IgD-negative memory B cell (primary cell): ENCODE measurements around the gene ZNF554. TPM values are rescaled to one million over a fixed set of nuclear protein-coding genes. Genes with fewer than 3 reads are reported as not detected.
A peak's percentile ranks its signal among the peaks of the same experiment; 100 is the strongest.

Experiments used
- H3K27ac Mint-ChIP-seq, 3 donors: one replicate each; pipeline ENCODE4 v1.8.0; 2020 to 2022; ENCODE audit warnings: mild to moderate bottlenecking in 3 of 3, mixed read lengths in 3 of 3, moderate library complexity in 1 of 3
- H3K27me3 Mint-ChIP-seq: one replicate; pipeline ENCODE4 v1.8.0; 2021; ENCODE audit warnings: mixed read lengths
- H3K36me3 Mint-ChIP-seq: one replicate; pipeline ENCODE4 v1.8.0; 2020; ENCODE audit warnings: mild to moderate bottlenecking, mixed read lengths
- H3K4me1 Mint-ChIP-seq, 3 donors: one replicate each; pipeline ENCODE4 v1.8.0; 2020 to 2022; ENCODE audit warnings: mixed read lengths in 3 of 3, mild to moderate bottlenecking in 1 of 3
- H3K4me3 Mint-ChIP-seq, 4 donors: one replicate each; pipeline ENCODE4 v1.8.0; 2020 to 2022; ENCODE audit warnings: mild to moderate bottlenecking in 4 of 4, mixed read lengths in 4 of 4, moderate library complexity in 3 of 4
- H3K9me3 Mint-ChIP-seq, 3 donors: one replicate each; pipeline ENCODE4 v1.8.0; 2020 to 2021; ENCODE audit warnings: mixed read lengths in 3 of 3, mild to moderate bottlenecking in 1 of 3
- polyA plus RNA-seq: library from polyadenylated mRNA; unstranded; fragments of 300-500 nt; fragmentation: Illumina TruSeq; gene quantifications from one replicate; pipeline ENCODE4 v1.2.3, GENCODE V29; 2021

Gene ZNF554
- polyA plus RNA-seq, 1 donor from 2014 or later, result 4.7 TPM

DNA sequence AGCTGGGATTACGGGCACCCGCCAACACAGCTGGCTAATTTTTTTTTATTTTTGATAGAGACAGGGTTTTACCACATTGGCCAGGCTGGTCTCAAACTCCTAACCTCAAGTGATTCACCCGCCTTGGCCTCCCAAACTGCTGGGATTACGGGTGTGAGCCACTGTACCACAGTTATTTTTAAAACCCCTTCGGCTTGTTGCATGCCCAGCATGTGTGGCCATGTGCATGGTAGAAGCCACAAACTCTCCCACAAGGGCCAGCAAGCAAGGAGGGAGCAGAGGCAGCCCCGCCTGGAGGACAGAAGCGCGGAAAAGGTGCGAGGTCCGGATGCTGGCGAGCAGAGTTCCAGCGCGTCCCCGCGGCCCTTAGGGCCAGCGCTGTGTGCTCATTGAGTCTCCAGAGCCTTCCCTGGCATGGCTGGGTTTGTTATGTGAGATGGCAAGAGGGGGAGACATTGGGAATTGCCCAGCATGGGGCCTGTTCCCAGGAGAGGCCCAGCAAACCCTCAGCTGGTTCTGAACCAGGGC is 21.4 kb upstream of the ZNF554 start:
- H3K27me3 Mint-ChIP-seq, result no peaks in the 10 kb centered on the region
- peaks cover 10% of the 10 kb centered on the region for H3K36me3 Mint-ChIP-seq
- no peak overlapping the region for H3K4me3 Mint-ChIP-seq
- peaks cover 0 to 2% (median 2%) of the 10 kb centered on the region in 3 donors for H3K4me1 Mint-ChIP-seq
- no peaks in the 10 kb centered on the region for H3K9me3 Mint-ChIP-seq
- H3K27ac Mint-ChIP-seq, result no peak overlapping the region

DNA sequence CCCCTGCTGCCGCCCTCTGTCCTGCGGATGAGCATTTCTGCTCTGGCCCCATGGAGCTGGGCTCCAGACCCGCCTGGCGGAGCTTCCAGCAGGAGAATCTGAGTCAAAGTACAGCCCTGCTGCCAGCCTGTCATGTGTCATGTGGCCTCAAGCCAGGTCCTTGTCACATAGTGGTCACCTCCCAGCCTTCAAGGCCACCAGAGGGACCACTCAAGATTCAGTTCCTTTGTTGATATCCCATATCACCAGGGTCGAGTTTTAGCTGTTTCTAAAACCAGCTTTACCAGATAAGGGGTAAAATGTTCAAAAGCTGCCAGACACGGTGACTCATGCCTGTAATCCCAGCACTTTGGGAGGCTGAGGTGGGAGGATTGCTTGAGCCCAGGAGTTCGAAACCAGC is 20.9 kb upstream of the ZNF554 start:
- Mint-ChIP-seq H3K4me1 (peaks cover 0 to 2% (median 2%) of the 10 kb centered on the region in 3 donors), H3K36me3 (peaks cover 8% of the 10 kb centered on the region), H3K27me3 (no peaks in the 10 kb centered on the region), H3K4me3 (no peak overlapping the region), H3K9me3 (no peaks in the 10 kb centered on the region), H3K27ac (no peak overlapping the region)

GRCh38 chr19:2799273-2800020 is 20.2 kb upstream of the ZNF554 start:
- H3K27ac Mint-ChIP-seq, result no peak overlapping the region
- no peaks in the 10 kb centered on the region for H3K27me3 Mint-ChIP-seq
- H3K36me3 Mint-ChIP-seq, result peaks cover 8% of the 10 kb centered on the region

GRCh38 chr19:2800506-2800905 is 19.2 kb upstream of the ZNF554 start:
- Mint-ChIP-seq H3K4me3 (no peak overlapping the region), H3K27ac (no peak overlapping the region), H3K9me3 (no peaks in the 10 kb centered on the region), H3K4me1 (peaks cover 0 to 2% (median 2%) of the 10 kb centered on the region in 3 donors), H3K27me3 (no peaks in the 10 kb centered on the region), H3K36me3 (peaks cover 8% of the 10 kb centered on the region)

More at GRCh38 chr19:2799273-2800020, 20.2 kb upstream of the ZNF554 start:
- H3K9me3 Mint-ChIP-seq, result no peaks in the 10 kb centered on the region
- H3K4me1 Mint-ChIP-seq, result peaks cover 0 to 2% (median 2%) of the 10 kb centered on the region in 3 donors
- no peak overlapping the region for H3K4me3 Mint-ChIP-seq

DNA sequence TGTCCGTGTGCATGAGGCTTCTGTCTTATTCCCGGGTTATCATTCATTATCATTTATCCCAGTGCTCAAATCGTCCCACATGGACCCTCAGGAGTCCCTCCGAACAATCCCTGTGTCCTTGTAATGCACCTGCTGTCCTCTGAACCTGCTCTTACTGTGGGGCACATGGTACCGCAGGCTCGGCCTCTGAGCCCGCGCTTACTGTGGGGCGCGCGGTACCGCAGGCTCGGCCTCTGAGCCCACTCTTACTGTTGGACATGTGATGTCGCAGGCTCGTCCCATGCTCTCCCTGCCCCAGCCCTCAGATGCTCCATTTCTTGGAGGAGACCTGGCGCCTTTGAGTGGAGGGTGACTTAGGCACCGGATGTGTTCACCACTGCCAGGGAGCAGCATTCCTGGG is 16.8 kb upstream of the ZNF554 start:
- H3K4me1 Mint-ChIP-seq, result peaks cover 0 to 2% (median 2%) of the 10 kb centered on the region in 3 donors
- no peaks in the 10 kb centered on the region for H3K9me3 Mint-ChIP-seq
- H3K27me3 Mint-ChIP-seq, result no peaks in the 10 kb centered on the region
- H3K4me3 Mint-ChIP-seq, result no peak overlapping the region
- no peak overlapping the region for H3K27ac Mint-ChIP-seq
- H3K36me3 Mint-ChIP-seq, result peaks cover 5% of the 10 kb centered on the region

DNA sequence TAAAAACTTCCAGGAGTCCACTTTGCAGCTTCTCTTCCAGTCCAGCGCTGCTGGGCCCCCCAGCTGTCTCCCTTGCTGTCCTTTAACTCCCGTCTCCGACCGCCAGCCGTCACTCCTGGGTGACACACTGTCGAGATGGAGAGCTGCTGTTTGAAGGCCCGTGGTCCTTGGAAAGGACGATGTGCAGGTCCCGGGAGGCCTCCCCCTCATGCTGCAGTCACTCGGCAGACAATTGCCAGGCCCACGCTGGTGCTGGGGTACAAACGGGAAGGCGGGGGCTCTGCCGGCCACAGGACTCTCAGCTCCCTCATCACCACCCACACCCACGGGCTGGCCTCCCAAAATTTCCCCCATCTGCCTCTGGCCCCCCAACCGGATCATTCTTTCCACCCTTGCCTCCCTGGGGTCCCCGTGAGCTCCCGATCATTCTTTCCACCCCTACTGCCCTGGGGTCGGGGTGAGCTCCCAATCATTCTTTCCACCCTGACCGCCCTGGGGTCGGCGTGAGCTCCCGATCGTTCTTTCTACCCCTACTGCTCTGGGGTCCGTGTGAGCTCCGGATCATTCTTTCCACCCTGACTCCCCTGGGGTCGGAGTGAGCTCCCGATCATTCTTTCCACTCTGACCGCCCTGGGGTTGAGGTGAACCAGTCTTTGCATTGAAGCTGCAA is 16.0 kb upstream of the ZNF554 start:
- no peaks in the 10 kb centered on the region for H3K9me3 Mint-ChIP-seq
- H3K4me1 Mint-ChIP-seq, result peaks cover 0 to 2% (median 2%) of the 10 kb centered on the region in 3 donors
- H3K36me3 Mint-ChIP-seq, result peaks cover 5% of the 10 kb centered on the region
- H3K27me3 Mint-ChIP-seq, result no peaks in the 10 kb centered on the region
- H3K27ac Mint-ChIP-seq, result no peak overlapping the region
- peak overlapping the region in 1 of 4 donors; percentile 57 for H3K4me3 Mint-ChIP-seq

GRCh38 chr19:2804156-2805004 is 15.3 kb upstream of the ZNF554 start:
- peaks cover 5% of the 10 kb centered on the region for H3K36me3 Mint-ChIP-seq
- no peaks in the 10 kb centered on the region for H3K9me3 Mint-ChIP-seq
- peaks cover 0 to 2% (median 2%) of the 10 kb centered on the region in 3 donors for H3K4me1 Mint-ChIP-seq
- peak overlapping the region in 1 of 4 donors; percentile 57 for H3K4me3 Mint-ChIP-seq
- H3K27ac Mint-ChIP-seq, result no peak overlapping the region
- no peaks in the 10 kb centered on the region for H3K27me3 Mint-ChIP-seq

DNA sequence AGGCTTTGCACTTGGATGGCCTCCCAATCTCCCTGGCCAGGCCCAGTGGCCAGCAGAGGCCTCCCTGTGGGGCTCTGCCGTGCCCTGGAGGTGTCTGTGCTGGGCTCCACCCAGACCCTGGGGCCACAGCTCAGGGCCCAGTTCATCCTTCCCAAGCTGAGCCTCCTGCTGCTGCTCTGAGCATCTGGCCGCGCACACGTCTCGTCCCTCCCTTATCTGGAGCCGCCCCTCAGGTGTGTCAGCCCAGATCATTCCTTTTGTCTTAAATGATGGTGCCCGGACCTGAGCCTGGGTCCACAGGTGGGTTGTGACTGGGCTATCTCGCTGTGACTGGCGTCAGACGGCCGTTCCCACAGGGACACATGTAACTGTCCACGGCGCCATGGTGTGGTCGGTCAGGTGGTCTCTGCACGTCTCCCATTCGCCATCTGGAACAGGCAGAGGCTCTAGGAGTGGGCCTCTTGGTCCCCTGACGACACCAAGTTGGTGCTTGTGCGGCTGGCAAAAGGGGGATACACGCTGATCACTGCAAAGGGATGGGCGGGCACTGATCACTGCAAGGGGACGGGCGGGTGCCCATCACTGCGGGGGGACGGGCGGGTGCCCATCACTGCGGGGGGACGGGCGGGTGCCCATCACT is 14.3 kb upstream of the ZNF554 start:
- Mint-ChIP-seq H3K27ac (no peak overlapping the region), H3K9me3 (no peaks in the 10 kb centered on the region), H3K4me3 (peak overlapping the region in 1 of 4 donors; percentile 63), H3K4me1 (peaks cover 0 to 2% (median 2%) of the 10 kb centered on the region in 3 donors), H3K36me3 (peaks cover 5% of the 10 kb centered on the region), H3K27me3 (no peaks in the 10 kb centered on the region)

DNA sequence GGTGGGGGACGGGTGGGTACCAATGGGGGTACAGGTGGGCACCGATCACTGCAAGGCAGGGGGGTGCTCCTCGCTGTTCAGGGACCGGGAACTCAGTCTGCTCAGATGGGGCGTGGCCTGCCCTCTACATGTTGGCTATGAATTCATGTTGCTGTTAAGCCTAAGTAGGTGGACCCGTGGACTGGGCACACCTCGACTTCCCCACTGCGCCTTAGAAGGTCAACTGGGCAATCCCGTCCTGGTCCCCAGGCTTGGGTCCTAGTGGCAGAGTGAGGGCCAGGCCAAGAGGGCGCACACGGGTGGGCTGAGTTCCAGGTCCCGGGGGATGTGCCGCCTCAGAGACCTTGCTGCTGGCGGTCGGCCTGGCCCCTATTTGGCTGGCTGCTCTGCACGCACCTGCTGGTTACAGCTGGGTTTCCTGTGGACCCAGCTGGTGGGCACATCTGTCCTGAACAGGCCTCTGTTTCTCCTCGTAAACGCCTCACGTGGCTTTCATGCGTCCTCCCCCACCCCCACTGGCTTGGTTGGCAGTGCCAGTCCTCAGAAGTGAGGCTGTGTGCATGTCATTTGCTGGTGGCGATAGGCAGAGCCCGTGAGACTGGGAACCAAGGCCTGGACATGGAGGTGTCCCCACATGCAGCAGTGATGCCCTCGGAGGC is 13.5 kb upstream of the ZNF554 start:
- Mint-ChIP-seq H3K36me3 (peaks cover 5% of the 10 kb centered on the region), H3K4me3 (no peak overlapping the region), H3K27me3 (no peaks in the 10 kb centered on the region), H3K27ac (no peak overlapping the region), H3K4me1 (peaks cover 0 to 2% (median 0%) of the 10 kb centered on the region in 3 donors), H3K9me3 (no peaks in the 10 kb centered on the region)

DNA sequence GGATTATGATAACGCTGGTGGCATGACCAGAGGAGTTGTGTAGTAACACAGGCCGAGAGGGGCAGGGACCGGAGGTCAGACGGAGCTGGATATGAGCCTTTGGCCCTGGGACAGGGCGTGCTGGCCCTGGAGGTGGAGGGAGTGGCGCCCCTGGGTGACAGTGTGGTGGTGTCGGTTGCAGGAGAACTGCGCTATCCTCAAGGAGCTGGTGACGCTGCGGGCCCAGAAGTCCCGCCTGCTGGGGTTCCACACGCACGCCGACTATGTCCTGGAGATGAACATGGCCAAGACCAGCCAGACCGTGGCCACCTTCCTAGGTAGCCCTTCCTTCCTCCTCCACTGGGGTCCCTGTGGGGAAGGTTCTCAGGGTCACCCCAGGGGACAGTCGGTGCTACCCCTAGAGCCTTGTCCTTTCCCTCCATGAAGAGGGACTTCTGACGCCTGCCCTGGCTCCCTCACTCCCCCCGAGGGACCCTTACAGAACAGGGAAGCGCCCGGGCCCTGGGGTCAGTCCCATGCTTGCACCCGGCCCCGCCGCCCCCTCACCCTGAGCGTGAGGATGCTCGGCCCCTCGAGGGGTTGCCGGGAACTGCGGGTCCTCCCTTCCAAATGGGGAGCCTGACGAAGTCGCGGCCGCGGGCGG is 12.8 kb upstream of the ZNF554 start:
- no peak overlapping the region for H3K4me3 Mint-ChIP-seq
- peaks cover 5% of the 10 kb centered on the region for H3K36me3 Mint-ChIP-seq
- no peaks in the 10 kb centered on the region for H3K9me3 Mint-ChIP-seq
- peaks cover 0 to 2% (median 0%) of the 10 kb centered on the region in 3 donors for H3K4me1 Mint-ChIP-seq
- no peaks in the 10 kb centered on the region for H3K27me3 Mint-ChIP-seq
- no peak overlapping the region for H3K27ac Mint-ChIP-seq

GRCh38 chr19:2807379-2808128 is 12.1 kb upstream of the ZNF554 start:
- no peaks in the 10 kb centered on the region for H3K9me3 Mint-ChIP-seq
- H3K27ac Mint-ChIP-seq, result no peak overlapping the region
- H3K27me3 Mint-ChIP-seq, result no peaks in the 10 kb centered on the region
- H3K4me1 Mint-ChIP-seq, result peaks cover 0 to 2% (median 0%) of the 10 kb centered on the region in 3 donors
- H3K36me3 Mint-ChIP-seq, result peaks cover 3% of the 10 kb centered on the region
- H3K4me3 Mint-ChIP-seq, result no peak overlapping the region

DNA sequence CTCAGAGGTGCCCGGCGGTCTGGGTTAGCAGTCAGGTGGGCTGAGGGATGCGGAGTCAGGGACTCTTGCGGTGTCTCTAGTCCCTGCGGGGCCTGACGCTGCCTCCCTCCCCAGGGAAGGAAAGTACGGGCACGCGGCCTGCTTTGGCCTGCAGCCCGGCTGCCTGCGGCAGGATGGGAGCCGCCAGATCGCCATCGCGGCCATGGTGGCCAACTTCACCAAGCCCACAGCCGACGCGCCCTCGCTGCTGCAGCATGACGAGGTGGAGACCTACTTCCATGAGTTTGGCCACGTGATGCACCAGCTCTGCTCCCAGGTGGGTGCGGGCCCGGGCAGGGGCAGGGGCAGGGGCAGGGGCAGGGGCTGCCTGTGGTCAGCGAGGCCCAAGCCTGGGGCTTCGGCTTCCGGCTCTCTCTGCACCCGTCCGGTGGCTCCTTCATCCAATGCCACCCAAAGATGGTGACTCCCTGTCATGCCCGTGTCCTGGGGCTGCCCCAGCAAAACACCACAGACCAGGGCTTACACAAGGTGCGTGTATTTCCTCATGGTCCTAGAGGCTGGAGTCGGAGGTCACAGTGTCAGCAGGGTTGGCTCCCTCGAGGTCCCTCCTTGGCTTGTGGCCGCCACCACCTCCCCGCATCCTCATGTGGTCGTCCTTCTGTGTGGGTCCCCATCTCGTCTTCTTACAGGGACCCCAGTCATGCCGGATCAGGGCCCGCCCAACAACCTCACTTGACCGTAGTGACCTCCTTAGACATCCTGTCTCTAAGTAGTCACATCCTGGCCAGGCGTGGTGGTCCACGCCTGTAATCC is 11.3 kb upstream of the ZNF554 start:
- no peaks in the 10 kb centered on the region for H3K4me1 Mint-ChIP-seq
- no peak overlapping the region for H3K27ac Mint-ChIP-seq
- no peaks in the 10 kb centered on the region for H3K36me3 Mint-ChIP-seq
- H3K27me3 Mint-ChIP-seq, result no peaks in the 10 kb centered on the region
- H3K9me3 Mint-ChIP-seq, result no peaks in the 10 kb centered on the region
- no peak overlapping the region for H3K4me3 Mint-ChIP-seq
